Gastroesophageal sphincter (tissue), 3 donors: ENCODE data around the gene GPR52.

Experiments used
- CTCF ChIP-seq, 4 experiments: fragments of 200-600 bp in 2 of 4; fragments of 450-650 bp in 2 of 4; sonication (generic) in 1 of 4; IDR thresholded peaks; one replicate each; pipeline ENCODE4 v1.5.1; 2017 to 2019; ENCODE audit warnings: antibody characterized with exemption in 4 of 4, mild to moderate bottlenecking in 2 of 4, moderate library complexity in 2 of 4
- POLR2A ChIP-seq, 2 donors: fragments of 450-650 bp; IDR thresholded peaks; one replicate each; pipeline ENCODE4 v1.6.1; 2017; ENCODE audit warnings: antibody characterized with exemption in 2 of 2, mild to moderate bottlenecking in 2 of 2, moderate library complexity in 1 of 2
- POLR2AphosphoS5 ChIP-seq: sonication (generic); formaldehyde crosslinking; IDR thresholded peaks from one replicate; pipeline ENCODE4 v1.6.1; 2017; ENCODE audit warnings: antibody characterized with exemption

- TF ChIP-seq POLR2A (IDR thresholded peaks at IDR 0.05), result no peak
- TF ChIP-seq POLR2AphosphoS5, result no peak
- TF ChIP-seq CTCF (IDR thresholded peaks at IDR 0.05), result no peak
These were observed 18.8 kb downstream of the GPR52 start for GRCh38 chr1:174466607-174467006.
